GM12892 (cell line): ENCODE results near the gene PCGF3.
"Not testable (repeated sequence)": the region's sequence is repeated elsewhere in the genome, so short reads cannot be mapped to it uniquely, and the experiment has no call there.

Experiments used
- DNase-seq: peaks from one replicate; pipeline ENCODE4 v3.0.0; 2011; ENCODE audit not compliant: insufficient read length
- FAIRE-seq: peaks from 2 replicates; lab custom pipeline; 2011; peaks lifted over from hg19 to GRCh38; lab: Jason Lieb, UNC
- POLR2A ChIP-seq: IDR thresholded peaks from 2 replicates; pipeline ENCODE4 v1.6.1; 2011; ENCODE audit warnings: low read depth, low read length, control low read depth
- POLR2AphosphoS5 ChIP-seq: IDR thresholded peaks from 2 replicates; pipeline ENCODE4 v1.6.1; 2011; ENCODE audit warnings: low read depth, low read length, control low read depth
- TAF1 ChIP-seq: IDR thresholded peaks from 2 replicates; pipeline ENCODE4 v1.6.1; 2011; ENCODE audit warnings: low read depth, mild to moderate bottlenecking, control low read depth, low read length, borderline replicate concordance

PCGF3 gene

GRCh38 chr4:744212-744841 is 38.7 kb downstream of the PCGF3 start:
- no peak for TF ChIP-seq POLR2A
- TF ChIP-seq TAF1 = no peak
- no peak for TF ChIP-seq POLR2AphosphoS5
- DNase-seq = no peak
- no peak for FAIRE-seq

- DNase-seq (no peak), FAIRE-seq (no peak)
- TF ChIP-seq POLR2AphosphoS5 = no peak
- no peak for TF ChIP-seq POLR2A
- no peak for TF ChIP-seq TAF1
These were observed 42.0 kb downstream of the PCGF3 start for GRCh38 chr4:747546-748170.

GRCh38 chr4:748461-748860 is 42.8 kb downstream of the PCGF3 start:
- no peak for TF ChIP-seq POLR2AphosphoS5
- no peak for TF ChIP-seq TAF1
- no peak for TF ChIP-seq POLR2A
- DNase-seq (no peak), FAIRE-seq (no peak)

GRCh38 chr4:749698-750666 is 44.4 kb downstream of the PCGF3 start:
- TF ChIP-seq TAF1 (no peak), POLR2AphosphoS5 (no peak), POLR2A (no peak)
- FAIRE-seq = no peak
- DNase-seq = no peak

- no peak for FAIRE-seq
- no peak for DNase-seq
- TF ChIP-seq POLR2A (no peak), POLR2AphosphoS5 (no peak), TAF1 (no peak)
These were observed 46.0 kb downstream of the PCGF3 start for GRCh38 chr4:751676-752075.

- FAIRE-seq (no peak), DNase-seq (no peak)
- TF ChIP-seq POLR2AphosphoS5 = no peak
- no peak for TF ChIP-seq POLR2A
- TF ChIP-seq TAF1 = no peak
These were observed 46.7 kb downstream of the PCGF3 start for GRCh38 chr4:752196-752861.

GRCh38 chr4:753186-753585 is 47.6 kb downstream of the PCGF3 start:
- not testable (repeated sequence) for FAIRE-seq, DNase-seq

GRCh38 chr4:754221-755120 is 48.8 kb downstream of the PCGF3 start:
- FAIRE-seq = no peak
- TF ChIP-seq TAF1 (no peak), POLR2A (no peak), POLR2AphosphoS5 (no peak)

GRCh38 chr4:757111-757510 is 51.5 kb downstream of the PCGF3 start:
- DNase-seq (no peak), FAIRE-seq (no peak)
- no peak for TF ChIP-seq TAF1
- TF ChIP-seq POLR2A = no peak
- no peak for TF ChIP-seq POLR2AphosphoS5

More at GRCh38 chr4:754221-755120, 48.8 kb downstream of the PCGF3 start:
- no peak for DNase-seq

- DNase-seq, FAIRE-seq: not testable (repeated sequence)
These were observed 54.2 kb downstream of the PCGF3 start for GRCh38 chr4:759810-760209.

GRCh38 chr4:760616-761015 is 55.0 kb downstream of the PCGF3 start:
- DNase-seq (no peak), FAIRE-seq (no peak)
- TF ChIP-seq POLR2AphosphoS5 (no peak), POLR2A (no peak), TAF1 (no peak)
